ENCODE measurements around the gene HLA-B. TPM values are rescaled to one million over a fixed set of nuclear protein-coding genes. Genes with fewer than 3 reads are reported as not detected.

The HLA-B gene
- polyA plus RNA-seq, 1 donor from 2014 or later: 9.4 TPM

DNA sequence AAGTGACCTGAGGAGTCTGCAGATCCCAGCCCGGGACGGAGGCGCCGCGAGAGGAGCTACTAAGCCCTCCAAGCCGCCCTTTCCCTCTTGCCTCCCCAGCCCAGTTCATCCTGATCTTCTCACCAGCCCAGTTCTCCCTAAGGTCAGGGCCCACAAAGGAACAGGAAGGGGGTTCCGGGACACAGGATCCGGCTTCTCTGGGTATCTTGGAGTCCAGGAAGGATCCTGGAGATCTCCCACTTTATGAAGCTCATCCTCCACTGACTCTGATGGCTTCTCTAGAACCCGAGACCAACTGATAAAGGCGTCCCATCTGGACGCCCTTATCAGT lies 48.2 kb downstream of the HLA-B start:
- peaks cover 10% of the 10 kb centered on the region for H3K27me3 ChIP-seq (ENCODE audit: insufficient read depth, low read depth, low read length)
- no peak overlapping the region for H3K9ac ChIP-seq (ENCODE audit: low read length)
- H3K36me3 ChIP-seq (ENCODE audit: insufficient read depth, low read length): no peaks in the 10 kb centered on the region
- H4K20me1 ChIP-seq (ENCODE audit: insufficient read depth): no peaks in the 10 kb centered on the region
- H3K4me2 ChIP-seq (ENCODE audit: low read length): no peak overlapping the region
- H3K9me3 ChIP-seq (ENCODE audit: low read length): no peaks in the 10 kb centered on the region
- TF ChIP-seq SMC3 (conservative IDR thresholded peaks at IDR 0.05; ENCODE audit: poor library complexity): no peak
- no peak for TF ChIP-seq EP300 (conservative IDR thresholded peaks at IDR 0.05; ENCODE audit: poor library complexity, severe bottlenecking)
- no peak for TF ChIP-seq EZH2 (IDR thresholded peaks at IDR 0.05; ENCODE audit: borderline replicate concordance, insufficient read depth, low read length, poor library complexity, severe bottlenecking)
- no peak for TF ChIP-seq POLR2AphosphoS5 (IDR thresholded peaks at IDR 0.05)
- no peak for TF ChIP-seq TAF1 (IDR thresholded peaks at IDR 0.05; ENCODE audit: low read depth)
- TF ChIP-seq CTCF (IDR thresholded peaks at IDR 0.05; ENCODE audit: poor library complexity, severe bottlenecking): no peak
- no peak for TF ChIP-seq MXI1 (conservative IDR thresholded peaks at IDR 0.05; ENCODE audit: poor library complexity, severe bottlenecking)
- TF ChIP-seq, protein P1, sequence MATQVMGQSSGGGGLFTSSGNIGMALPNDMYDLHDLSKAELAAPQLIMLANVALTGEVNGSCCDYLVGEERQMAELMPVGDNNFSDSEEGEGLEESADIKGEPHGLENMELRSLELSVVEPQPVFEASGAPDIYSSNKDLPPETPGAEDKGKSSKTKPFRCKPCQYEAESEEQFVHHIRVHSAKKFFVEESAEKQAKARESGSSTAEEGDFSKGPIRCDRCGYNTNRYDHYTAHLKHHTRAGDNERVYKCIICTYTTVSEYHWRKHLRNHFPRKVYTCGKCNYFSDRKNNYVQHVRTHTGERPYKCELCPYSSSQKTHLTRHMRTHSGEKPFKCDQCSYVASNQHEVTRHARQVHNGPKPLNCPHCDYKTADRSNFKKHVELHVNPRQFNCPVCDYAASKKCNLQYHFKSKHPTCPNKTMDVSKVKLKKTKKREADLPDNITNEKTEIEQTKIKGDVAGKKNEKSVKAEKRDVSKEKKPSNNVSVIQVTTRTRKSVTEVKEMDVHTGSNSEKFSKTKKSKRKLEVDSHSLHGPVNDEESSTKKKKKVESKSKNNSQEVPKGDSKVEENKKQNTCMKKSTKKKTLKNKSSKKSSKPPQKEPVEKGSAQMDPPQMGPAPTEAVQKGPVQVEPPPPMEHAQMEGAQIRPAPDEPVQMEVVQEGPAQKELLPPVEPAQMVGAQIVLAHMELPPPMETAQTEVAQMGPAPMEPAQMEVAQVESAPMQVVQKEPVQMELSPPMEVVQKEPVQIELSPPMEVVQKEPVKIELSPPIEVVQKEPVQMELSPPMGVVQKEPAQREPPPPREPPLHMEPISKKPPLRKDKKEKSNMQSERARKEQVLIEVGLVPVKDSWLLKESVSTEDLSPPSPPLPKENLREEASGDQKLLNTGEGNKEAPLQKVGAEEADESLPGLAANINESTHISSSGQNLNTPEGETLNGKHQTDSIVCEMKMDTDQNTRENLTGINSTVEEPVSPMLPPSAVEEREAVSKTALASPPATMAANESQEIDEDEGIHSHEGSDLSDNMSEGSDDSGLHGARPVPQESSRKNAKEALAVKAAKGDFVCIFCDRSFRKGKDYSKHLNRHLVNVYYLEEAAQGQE (IDR thresholded peaks at IDR 0.05; ENCODE audit: borderline replicate concordance): no peak
- TF ChIP-seq RAD21 (conservative IDR thresholded peaks at IDR 0.05): no peak
- no peak overlapping the region for H3K27ac ChIP-seq (ENCODE audit: low read length)
- no peaks in the 10 kb centered on the region for H3K79me2 ChIP-seq (replicated peaks; ENCODE audit: insufficient read depth, low read length)
- no peak overlapping the region for H2AFZ ChIP-seq (ENCODE audit: low read depth, low read length)
- H3K9me2 ChIP-seq (ENCODE audit: insufficient read depth, low read length): no peaks in the 10 kb centered on the region
- no peaks in the 10 kb centered on the region for H3F3A ChIP-seq (ENCODE audit: insufficient read depth, low read length, poor library complexity, severe bottlenecking)
- no peak overlapping the region for H3K4me3 ChIP-seq (ENCODE audit: low read length)

- H3K4me3 ChIP-seq (ENCODE audit: low read length): no peak overlapping the region
- peaks cover 10% of the 10 kb centered on the region for H3K27me3 ChIP-seq (ENCODE audit: insufficient read depth, low read depth, low read length)
- H3K4me2 ChIP-seq (ENCODE audit: low read length): no peak overlapping the region
These were observed 48.7 kb downstream of the HLA-B start for GRCh38 chr6:31308050-31308844.

More at GRCh38 chr6:31308050-31308844, 48.7 kb downstream of the HLA-B start:
- no peak overlapping the region for H3K9ac ChIP-seq (ENCODE audit: low read length)
- no peaks in the 10 kb centered on the region for H3F3A ChIP-seq (ENCODE audit: insufficient read depth, low read length, poor library complexity, severe bottlenecking)
- H3K9me3 ChIP-seq (ENCODE audit: low read length): no peaks in the 10 kb centered on the region
- H3K79me2 ChIP-seq (replicated peaks; ENCODE audit: insufficient read depth, low read length): no peaks in the 10 kb centered on the region
- H2AFZ ChIP-seq (ENCODE audit: low read depth, low read length): no peak overlapping the region
- H3K27ac ChIP-seq (ENCODE audit: low read length): no peak overlapping the region
- no peaks in the 10 kb centered on the region for H3K9me2 ChIP-seq (ENCODE audit: insufficient read depth, low read length)
- no peaks in the 10 kb centered on the region for H4K20me1 ChIP-seq (ENCODE audit: insufficient read depth)
- TF ChIP-seq CTCF (IDR thresholded peaks at IDR 0.05; ENCODE audit: poor library complexity, severe bottlenecking): no peak
- no peak for TF ChIP-seq RAD21 (conservative IDR thresholded peaks at IDR 0.05)
- TF ChIP-seq SMC3 (conservative IDR thresholded peaks at IDR 0.05; ENCODE audit: poor library complexity): no peak
- no peak for TF ChIP-seq EP300 (conservative IDR thresholded peaks at IDR 0.05; ENCODE audit: poor library complexity, severe bottlenecking)
- no peak for TF ChIP-seq MXI1 (conservative IDR thresholded peaks at IDR 0.05; ENCODE audit: poor library complexity, severe bottlenecking)
- TF ChIP-seq, protein P1 (IDR thresholded peaks at IDR 0.05; ENCODE audit: borderline replicate concordance): no peak
- no peak for TF ChIP-seq TAF1 (IDR thresholded peaks at IDR 0.05; ENCODE audit: low read depth)
- TF ChIP-seq POLR2AphosphoS5 (IDR thresholded peaks at IDR 0.05): no peak
- no peak for TF ChIP-seq EZH2 (IDR thresholded peaks at IDR 0.05; ENCODE audit: borderline replicate concordance, insufficient read depth, low read length, poor library complexity, severe bottlenecking)
- H3K36me3 ChIP-seq (ENCODE audit: insufficient read depth, low read length): no peaks in the 10 kb centered on the region

Data from neural cell (in vitro differentiated cells).